ENCODE data around the gene MRPL55. TPM values are rescaled to one million over a fixed set of nuclear protein-coding genes. Genes with fewer than 3 reads are reported as not detected.

The MRPL55 gene
- total RNA-seq, 2 donors from 2014 or later: 57.6 to 66.7 TPM

- 70 to 75% methylated on average over 7 of the region's 7 CpGs for WGBS, 2 experiments (ENCODE audit: insufficient coverage in 1 of 2, insufficient read length in 1 of 2)
- TF ChIP-seq CTCF (conservative IDR thresholded peaks at IDR 0.05): peak; percentile 22
- Mint-ChIP-seq H3K4me1 (peaks cover 6% of the 10 kb centered on the region), H3K27ac (no peak overlapping the region), H3K9me3 (no peaks in the 10 kb centered on the region), H3K36me3 (ENCODE audit: low read depth) (no peaks in the 10 kb centered on the region), H3K27me3 (ENCODE audit: insufficient read depth) (peaks cover 61% of the 10 kb centered on the region), H3K4me3 (no peak overlapping the region)
- H3K4me1 ChIP-seq (ENCODE audit: control insufficient read depth, insufficient read depth, low read length): no peaks in the 10 kb centered on the region
- no peaks in the 10 kb centered on the region for H3K36me3 ChIP-seq (ENCODE audit: control insufficient read depth, insufficient read depth, low read length)
- no peak overlapping the region for H3K4me3 ChIP-seq (ENCODE audit: low read length)
- H3K27ac ChIP-seq (ENCODE audit: low read depth, low read length): no peak overlapping the region
- no peak for DNase-seq
- H3K9ac ChIP-seq (ENCODE audit: extremely low read depth, low read length, poor library complexity, severe bottlenecking): no peak overlapping the region
- peaks cover 51% of the 10 kb centered on the region for H3K27me3 ChIP-seq (ENCODE audit: control insufficient read depth, insufficient read depth, low read length, poor library complexity, severe bottlenecking)
- H3K9me3 ChIP-seq (ENCODE audit: control insufficient read depth, low read length): no peaks in the 10 kb centered on the region
Observed at GRCh38 chr1:228071839-228072657, 37.1 kb downstream of the MRPL55 start.

- 67 to 75% methylated on average over 2 to 3 of the region's 3 CpGs for WGBS, 2 experiments (ENCODE audit: insufficient coverage in 1 of 2, insufficient read length in 1 of 2)
Observed at GRCh38 chr1:228070851-228071250, 38.2 kb downstream of the MRPL55 start.

DNA sequence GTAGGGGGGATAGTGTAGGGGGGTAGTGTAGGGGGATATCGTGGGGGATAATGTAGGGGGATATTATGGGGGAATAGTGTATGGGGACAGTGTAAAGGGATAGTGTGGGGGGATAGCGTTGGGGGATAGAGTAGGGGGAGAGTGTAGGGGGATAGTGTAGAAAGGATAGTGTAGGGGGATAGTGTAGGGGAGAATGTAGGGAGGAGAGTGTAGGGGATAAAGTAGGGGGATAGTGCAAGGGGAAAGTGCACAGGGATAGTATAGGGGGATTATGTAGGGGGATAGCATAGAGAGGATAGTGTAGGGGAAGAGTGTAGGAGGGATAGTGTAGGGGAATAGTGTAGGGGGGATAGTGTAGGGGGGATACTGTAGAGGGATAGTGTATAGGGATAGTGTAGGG, 38.9 kb downstream of the MRPL55 start:
- no peak for TF ChIP-seq CTCF (conservative IDR thresholded peaks at IDR 0.05)
- H3K27ac Mint-ChIP-seq: no peak overlapping the region
- H3K27ac ChIP-seq (ENCODE audit: low read depth, low read length): no peak overlapping the region
- no peaks in the 10 kb centered on the region for H3K36me3 Mint-ChIP-seq (ENCODE audit: low read depth)
- no peak overlapping the region for H3K4me3 ChIP-seq (ENCODE audit: low read length)
- no peaks in the 10 kb centered on the region for H3K4me1 ChIP-seq (ENCODE audit: control insufficient read depth, insufficient read depth, low read length)
- H3K27me3 Mint-ChIP-seq (ENCODE audit: insufficient read depth): peaks cover 44% of the 10 kb centered on the region
- no peak overlapping the region for H3K9ac ChIP-seq (ENCODE audit: extremely low read depth, low read length, poor library complexity, severe bottlenecking)
- no peaks in the 10 kb centered on the region for H3K9me3 Mint-ChIP-seq
- no peak overlapping the region for H3K4me3 Mint-ChIP-seq
- H3K4me1 Mint-ChIP-seq: peaks cover 15% of the 10 kb centered on the region
- no peak for DNase-seq
- H3K36me3 ChIP-seq (ENCODE audit: control insufficient read depth, insufficient read depth, low read length): no peaks in the 10 kb centered on the region
- no peaks in the 10 kb centered on the region for H3K9me3 ChIP-seq (ENCODE audit: control insufficient read depth, low read length)
- H3K27me3 ChIP-seq (ENCODE audit: control insufficient read depth, insufficient read depth, low read length, poor library complexity, severe bottlenecking): peaks cover 51% of the 10 kb centered on the region
- WGBS, 2 experiments (ENCODE audit: insufficient coverage in 1 of 2, insufficient read length in 1 of 2): 27 to 57% methylated on average over 1 to 2 of the region's 2 CpGs

More at GRCh38 chr1:228070851-228071250, 38.2 kb downstream of the MRPL55 start:
- no peak overlapping the region for H3K4me3 Mint-ChIP-seq
- no peak for DNase-seq
- H3K4me1 Mint-ChIP-seq: peaks cover 15% of the 10 kb centered on the region
- Histone ChIP-seq H3K4me3 (ENCODE audit: low read length) (no peak overlapping the region), H3K9ac (ENCODE audit: extremely low read depth, low read length, poor library complexity, severe bottlenecking) (no peak overlapping the region), H3K36me3 (ENCODE audit: control insufficient read depth, insufficient read depth, low read length) (no peaks in the 10 kb centered on the region), H3K4me1 (ENCODE audit: control insufficient read depth, insufficient read depth, low read length) (no peaks in the 10 kb centered on the region), H3K9me3 (ENCODE audit: control insufficient read depth, low read length) (no peaks in the 10 kb centered on the region), H3K27me3 (ENCODE audit: control insufficient read depth, insufficient read depth, low read length, poor library complexity, severe bottlenecking) (peaks cover 51% of the 10 kb centered on the region), H3K27ac (ENCODE audit: low read depth, low read length) (no peak overlapping the region)
- no peaks in the 10 kb centered on the region for H3K36me3 Mint-ChIP-seq (ENCODE audit: low read depth)
- H3K9me3 Mint-ChIP-seq: no peaks in the 10 kb centered on the region
- peaks cover 51% of the 10 kb centered on the region for H3K27me3 Mint-ChIP-seq (ENCODE audit: insufficient read depth)
- H3K27ac Mint-ChIP-seq: no peak overlapping the region
- no peak for TF ChIP-seq CTCF (conservative IDR thresholded peaks at IDR 0.05)

Data from endodermal cell (in vitro differentiated cells).